GM12878 (cell line): ENCODE data around the gene NOP16. TPM values are rescaled to one million over a fixed set of nuclear protein-coding genes. Genes with fewer than 3 reads are reported as not detected.

Experiments used
- BMI1 ChIP-seq: fragments of 450-650 bp; IDR thresholded peaks from 2 replicates; pipeline ENCODE4 v1.6.1; 2016; ENCODE audit warnings: mild to moderate bottlenecking, moderate library complexity, borderline replicate concordance
- CBX3 ChIP-seq: fragments of 200-600 bp; sonication (generic); IDR thresholded peaks from 2 replicates; pipeline ENCODE4 v1.6.1; 2016; ENCODE audit warnings: low read depth, borderline replicate concordance
- E4F1 ChIP-seq: fragments of 450-650 bp; IDR thresholded peaks from 2 replicates; pipeline ENCODE4 v1.6.1; 2018; ENCODE audit warnings: borderline replicate concordance, mild to moderate bottlenecking; ENCODE audit not compliant: partially characterized antibody
- IRF4 ChIP-seq: IDR thresholded peaks from 2 replicates; pipeline ENCODE4 v1.6.1; 2011; ENCODE audit warnings: low read depth, low read length
- JUNB ChIP-seq: IDR thresholded peaks from 2 replicates; pipeline ENCODE4 v1.6.1; 2016; ENCODE audit warnings: antibody characterized with exemption, mild to moderate bottlenecking
- MTA2 ChIP-seq: fragments of 450-650 bp; IDR thresholded peaks from 2 replicates; pipeline ENCODE4 v1.6.1; 2016; ENCODE audit warnings: low read depth, mild to moderate bottlenecking, moderate library complexity
- NR2C2 ChIP-seq: IDR thresholded peaks from 2 replicates; pipeline ENCODE4 v1.6.1; 2011; ENCODE audit warnings: borderline replicate concordance, low read depth; ENCODE audit not compliant: control insufficient read depth, insufficient read length
- PAX8 ChIP-seq: fragments of 450-650 bp; IDR thresholded peaks from 2 replicates; pipeline ENCODE4 v1.6.1; 2017; ENCODE audit warnings: mild to moderate bottlenecking, moderate library complexity
- PML ChIP-seq: IDR thresholded peaks from 2 replicates; pipeline ENCODE4 v1.6.1; 2012; ENCODE audit warnings: low read length, inconsistent platforms
- STAT3 ChIP-seq: IDR thresholded peaks from 2 replicates; pipeline ENCODE4 v1.6.1; 2011; ENCODE audit warnings: low read depth, low read length, improper control_type of control experiment
- YY1 ChIP-seq: IDR thresholded peaks from 2 replicates; pipeline ENCODE4 v1.6.1; 2011; ENCODE audit warnings: low read depth, mild to moderate bottlenecking, low read length
- ZNF622 ChIP-seq: fragments of 450-650 bp; IDR thresholded peaks from 2 replicates; pipeline ENCODE4 v1.6.1; 2017; ENCODE audit warnings: mild to moderate bottlenecking, inconsistent platforms
- polyA plus RNA-seq, 11 experiments: library from polyadenylated mRNA; depleted of rRNA in 4 of 11; unstranded in 6 of 11; stranded (reverse) in 5 of 11; fragments of >200 nt; fragmentation: Nextera tagmentation in 4 of 11; fragmentation: Illumina TruSeq in 1 of 11; extraction: Ambion mirVana in 4 of 11; extraction: Trizol in 1 of 11; gene quantifications; 1 replicate in 1 of 11; 2 replicates in 10 of 11; pipeline versions ENCODE4 v1.2.1 to v1.2.3, GENCODE V29; 2011 to 2016; ENCODE audit warnings: inconsistent platforms in 2 of 11, missing spikeins in 2 of 11, low read depth in 1 of 11
- total RNA-seq, 4 experiments: library from RNA; depleted of rRNA in 3 of 4; stranded (reverse); fragments of >200 nt in 3 of 4; fragmentation: Illumina TruSeq in 1 of 4; extraction: Trizol in 1 of 4; gene quantifications; 2 replicates each; pipeline versions ENCODE4 v1.2.1 to v1.2.3, GENCODE V29; 2013 to 2021
- TF ChIP-seq, protein P1 (sequence below): IDR thresholded peaks from 2 replicates; pipeline ENCODE4 v1.6.1; 2011; ENCODE audit warnings: mild to moderate bottlenecking, low read depth, low read length, moderate library complexity; ENCODE audit not compliant: insufficient replicate concordance

The NOP16 gene
- total and polyA plus RNA-seq, 10 of the 15 experiments (the other 5 are each of a cell fraction or from before 2014, with no cell fraction given), result 50.3 to 276 (median 116) TPM

GRCh38 chr5:176394096-176394495, 5.7 kb upstream of the NOP16 start (continued):
- TF ChIP-seq BMI1, result no peak
- TF ChIP-seq ZNF622, result no peak
- no peak for TF ChIP-seq PAX8
- no peak for TF ChIP-seq NR2C2
- TF ChIP-seq YY1, result no peak
- TF ChIP-seq MTA2, result no peak
- TF ChIP-seq, protein P1, sequence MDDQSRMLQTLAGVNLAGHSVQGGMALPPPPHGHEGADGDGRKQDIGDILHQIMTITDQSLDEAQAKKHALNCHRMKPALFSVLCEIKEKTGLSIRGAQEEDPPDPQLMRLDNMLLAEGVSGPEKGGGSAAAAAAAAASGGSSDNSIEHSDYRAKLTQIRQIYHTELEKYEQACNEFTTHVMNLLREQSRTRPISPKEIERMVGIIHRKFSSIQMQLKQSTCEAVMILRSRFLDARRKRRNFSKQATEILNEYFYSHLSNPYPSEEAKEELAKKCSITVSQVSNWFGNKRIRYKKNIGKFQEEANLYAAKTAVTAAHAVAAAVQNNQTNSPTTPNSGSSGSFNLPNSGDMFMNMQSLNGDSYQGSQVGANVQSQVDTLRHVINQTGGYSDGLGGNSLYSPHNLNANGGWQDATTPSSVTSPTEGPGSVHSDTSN, result no peak
- TF ChIP-seq STAT3, result no peak
- no peak for TF ChIP-seq E4F1
- TF ChIP-seq IRF4, result no peak
- TF ChIP-seq PML, result no peak
- TF ChIP-seq CBX3, result no peak
- no peak for TF ChIP-seq JUNB
